Measurements from ENCODE around the gene CDC37L1. TPM values are rescaled to one million over a fixed set of nuclear protein-coding genes. Genes with fewer than 3 reads are reported as not detected.

CDC37L1 gene
- total RNA-seq, 6 experiments from 2014 or later, result 11.0 to 16.5 (median 12.0) TPM

DNA sequence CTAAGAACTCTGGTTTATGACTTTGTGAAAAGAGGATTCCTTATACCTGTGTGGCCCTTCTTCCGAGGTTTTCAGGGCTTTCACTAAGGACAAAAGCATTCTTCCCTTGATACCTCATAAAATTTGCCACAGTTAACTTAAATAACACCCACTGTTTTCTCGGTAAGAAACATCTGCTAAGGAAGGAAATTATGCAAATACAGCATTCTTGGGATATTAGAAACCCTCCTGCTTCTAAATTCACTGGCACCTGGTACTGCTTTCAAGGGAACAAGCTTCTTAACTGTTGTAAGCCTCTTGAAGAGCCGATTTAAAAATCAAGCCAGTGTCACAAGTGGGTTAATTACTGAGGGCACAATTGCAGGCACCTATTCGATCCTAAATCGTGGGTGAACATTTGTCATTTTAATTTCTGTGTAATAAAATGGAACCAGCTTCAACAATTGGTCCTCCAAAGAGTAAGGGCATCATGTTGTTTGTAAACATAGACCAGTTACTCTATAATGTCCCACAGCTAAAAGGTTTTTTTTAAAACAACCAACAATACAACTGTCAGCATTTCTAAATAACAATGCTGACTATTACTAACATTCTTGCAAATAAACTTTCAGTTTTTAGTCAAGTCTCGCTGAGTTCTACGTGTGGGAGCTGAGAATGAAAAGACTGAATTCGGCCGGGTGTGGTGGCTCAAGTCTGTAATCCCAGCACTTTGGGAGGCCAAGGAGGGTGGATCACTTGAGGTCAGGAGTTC is 35.1 kb downstream of the CDC37L1 start:
- Mint-ChIP-seq H3K27me3 (ENCODE audit: insufficient read depth) (no peaks in the 10 kb centered on the region), H3K27ac (no peak overlapping the region), H3K9me3 (no peaks in the 10 kb centered on the region), H3K4me3 (no peak overlapping the region), H3K4me1 (ENCODE audit: low read depth) (no peaks in the 10 kb centered on the region), H3K36me3 (ENCODE audit: low read depth) (peaks cover 13% of the 10 kb centered on the region)
- no peak for DNase-seq
- no peak for TF ChIP-seq CTCF (IDR thresholded peaks at IDR 0.05)

GRCh38 chr9:4716163-4716562 is 36.8 kb downstream of the CDC37L1 start:
- DNase-seq, result no peak
- TF ChIP-seq CTCF (IDR thresholded peaks at IDR 0.05), result no peak
- Mint-ChIP-seq H3K27me3 (ENCODE audit: insufficient read depth) (no peaks in the 10 kb centered on the region), H3K9me3 (no peaks in the 10 kb centered on the region), H3K4me1 (ENCODE audit: low read depth) (no peaks in the 10 kb centered on the region), H3K4me3 (no peak overlapping the region), H3K36me3 (ENCODE audit: low read depth) (peaks cover 12% of the 10 kb centered on the region), H3K27ac (no peak overlapping the region)

DNA sequence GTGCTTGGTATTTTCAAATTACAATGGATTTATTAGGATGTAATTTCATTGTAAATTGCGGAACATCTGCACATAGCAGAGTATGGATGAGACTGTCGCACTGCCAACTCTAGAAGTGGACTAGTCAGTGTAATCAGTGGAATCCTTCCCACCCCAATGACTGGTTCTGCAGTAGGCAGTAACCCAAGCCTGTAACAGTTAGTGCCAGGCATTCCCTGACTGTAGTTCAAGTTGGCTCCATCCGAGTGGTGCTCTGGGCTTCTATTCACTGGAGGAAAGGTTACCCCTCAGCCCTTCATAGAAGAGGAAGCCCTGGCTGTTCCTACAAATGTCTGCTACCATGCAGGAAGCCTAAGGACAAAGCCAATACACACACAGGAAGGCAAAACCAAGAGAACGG is 38.4 kb downstream of the CDC37L1 start:
- Mint-ChIP-seq H3K9me3 (no peaks in the 10 kb centered on the region), H3K27ac (no peak overlapping the region), H3K27me3 (ENCODE audit: insufficient read depth) (no peaks in the 10 kb centered on the region), H3K4me1 (ENCODE audit: low read depth) (no peaks in the 10 kb centered on the region), H3K36me3 (ENCODE audit: low read depth) (peaks cover 17% of the 10 kb centered on the region), H3K4me3 (no peak overlapping the region)
- DNase-seq, result no peak
- TF ChIP-seq CTCF (IDR thresholded peaks at IDR 0.05), result no peak

DNA sequence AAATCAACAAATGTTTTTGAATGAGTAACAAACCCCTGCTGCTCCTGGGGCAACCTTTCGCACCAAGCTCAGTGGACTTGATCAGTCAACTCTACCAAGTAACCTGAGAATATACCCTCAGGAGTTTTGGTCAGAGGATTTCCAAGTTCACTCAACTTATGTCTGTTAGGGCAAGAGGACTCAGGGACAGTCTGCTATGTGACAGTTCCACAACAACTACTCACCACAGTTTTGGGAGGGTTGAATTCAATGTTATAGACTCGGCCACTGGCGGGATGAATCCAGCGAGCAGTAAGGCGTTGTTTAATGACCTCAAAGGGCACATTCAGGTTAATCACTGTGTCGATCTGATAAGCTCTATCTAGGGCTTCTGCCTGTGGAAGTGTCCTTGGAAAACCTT is 39.5 kb downstream of the CDC37L1 start:
- Mint-ChIP-seq H3K27ac (no peak overlapping the region), H3K4me1 (ENCODE audit: low read depth) (no peaks in the 10 kb centered on the region), H3K9me3 (no peaks in the 10 kb centered on the region), H3K36me3 (ENCODE audit: low read depth) (peaks cover 13% of the 10 kb centered on the region), H3K4me3 (no peak overlapping the region), H3K27me3 (ENCODE audit: insufficient read depth) (no peaks in the 10 kb centered on the region)
- no peak for TF ChIP-seq CTCF (IDR thresholded peaks at IDR 0.05)
- no peak for DNase-seq

DNA sequence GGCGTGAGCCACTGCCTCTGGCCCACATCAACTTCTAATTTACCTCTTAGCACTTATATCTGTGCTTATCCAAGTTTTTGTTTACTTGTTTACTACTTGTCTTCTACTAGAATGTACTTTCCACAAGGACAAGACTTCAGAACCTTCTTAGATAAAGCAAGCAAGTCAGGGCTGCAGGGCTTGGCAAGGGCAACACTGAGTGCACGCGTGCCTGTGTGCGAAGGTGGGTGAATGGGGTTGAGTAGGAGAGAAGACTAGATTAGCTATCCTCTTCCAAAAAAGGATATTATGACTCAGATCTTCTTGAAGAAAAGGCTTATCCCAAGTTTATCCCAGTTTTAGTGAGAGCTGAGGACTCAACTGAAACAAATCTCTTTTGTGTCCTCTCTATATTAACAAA is 42.4 kb downstream of the CDC37L1 start:
- Mint-ChIP-seq H3K27me3 (ENCODE audit: insufficient read depth) (peaks cover 2% of the 10 kb centered on the region; the same call in 1 of the 2 replicates), H3K9me3 (no peaks in the 10 kb centered on the region), H3K36me3 (ENCODE audit: low read depth) (peaks cover 19% of the 10 kb centered on the region), H3K27ac (no peak overlapping the region), H3K4me3 (no peak overlapping the region), H3K4me1 (ENCODE audit: low read depth) (no peaks in the 10 kb centered on the region)
- TF ChIP-seq CTCF (IDR thresholded peaks at IDR 0.05), result no peak
- DNase-seq, result no peak
